ENCODE results near the gene NFATC2.

GRCh38 chr20:51469578-51470498, 72.7 kb downstream of the NFATC2 start:
- TF ChIP-seq CTCF (IDR thresholded peaks at IDR 0.05; ENCODE audit: low read depth, low read length): no peak
- TF ChIP-seq EZH2phosphoT487 (IDR thresholded peaks at IDR 0.05; ENCODE audit: low read depth): no peak

Data from OCI-LY3 (cell line).